Lower leg skin (tissue), 3 donors: ENCODE results near the gene PDE12.

Source experiments
- POLR2A ChIP-seq, 2 donors: fragments of 450-650 bp; IDR thresholded peaks; one replicate each; pipeline ENCODE4 v1.6.1; 2016 to 2017; ENCODE audit warnings: antibody characterized with exemption in 2 of 2, mild to moderate bottlenecking in 1 of 2, moderate library complexity in 1 of 2
- TF ChIP-seq, protein P1 (sequence below), 3 donors: fragments of 450-650 bp; IDR thresholded peaks; one replicate each; pipeline ENCODE4 v1.5.1; 2016; ENCODE audit warnings: antibody characterized with exemption in 3 of 3, mild to moderate bottlenecking in 3 of 3, moderate library complexity in 2 of 3

GRCh38 chr3:57555738-57556458, at the start of gene PDE12:
- TF ChIP-seq POLR2A (IDR thresholded peaks at IDR 0.05), result peak in 1 of 2 donors; percentile 2
- TF ChIP-seq, protein P1, sequence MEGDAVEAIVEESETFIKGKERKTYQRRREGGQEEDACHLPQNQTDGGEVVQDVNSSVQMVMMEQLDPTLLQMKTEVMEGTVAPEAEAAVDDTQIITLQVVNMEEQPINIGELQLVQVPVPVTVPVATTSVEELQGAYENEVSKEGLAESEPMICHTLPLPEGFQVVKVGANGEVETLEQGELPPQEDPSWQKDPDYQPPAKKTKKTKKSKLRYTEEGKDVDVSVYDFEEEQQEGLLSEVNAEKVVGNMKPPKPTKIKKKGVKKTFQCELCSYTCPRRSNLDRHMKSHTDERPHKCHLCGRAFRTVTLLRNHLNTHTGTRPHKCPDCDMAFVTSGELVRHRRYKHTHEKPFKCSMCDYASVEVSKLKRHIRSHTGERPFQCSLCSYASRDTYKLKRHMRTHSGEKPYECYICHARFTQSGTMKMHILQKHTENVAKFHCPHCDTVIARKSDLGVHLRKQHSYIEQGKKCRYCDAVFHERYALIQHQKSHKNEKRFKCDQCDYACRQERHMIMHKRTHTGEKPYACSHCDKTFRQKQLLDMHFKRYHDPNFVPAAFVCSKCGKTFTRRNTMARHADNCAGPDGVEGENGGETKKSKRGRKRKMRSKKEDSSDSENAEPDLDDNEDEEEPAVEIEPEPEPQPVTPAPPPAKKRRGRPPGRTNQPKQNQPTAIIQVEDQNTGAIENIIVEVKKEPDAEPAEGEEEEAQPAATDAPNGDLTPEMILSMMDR (IDR thresholded peaks at IDR 0.05), result no peak
